Transverse colon (tissue), 4 donors: ENCODE results near the gene TRIM56.

Experiments
- POLR2A ChIP-seq: fragments of 450-650 bp; IDR thresholded peaks from one replicate; pipeline ENCODE4 v1.6.1; 2016; ENCODE audit warnings: antibody characterized with exemption, mild to moderate bottlenecking, moderate library complexity
- POLR2AphosphoS5 ChIP-seq, 3 donors: sonication (generic); formaldehyde crosslinking; IDR thresholded peaks; one replicate each; pipeline ENCODE4 v1.6.1; 2016; ENCODE audit warnings: antibody characterized with exemption in 3 of 3
- TF ChIP-seq, protein P1 (sequence below), 5 experiments: fragments of 200-600 bp in 3 of 5; fragments of 450-650 bp in 2 of 5; sonication (generic) in 3 of 5; IDR thresholded peaks; 1 replicate in 2 of 5; 2 replicates in 3 of 5; pipeline ENCODE4 v1.5.1; 2016 to 2017; ENCODE audit warnings: antibody characterized with exemption in 5 of 5, inconsistent platforms in 3 of 5, mild to moderate bottlenecking in 2 of 5, moderate library complexity in 1 of 5

DNA sequence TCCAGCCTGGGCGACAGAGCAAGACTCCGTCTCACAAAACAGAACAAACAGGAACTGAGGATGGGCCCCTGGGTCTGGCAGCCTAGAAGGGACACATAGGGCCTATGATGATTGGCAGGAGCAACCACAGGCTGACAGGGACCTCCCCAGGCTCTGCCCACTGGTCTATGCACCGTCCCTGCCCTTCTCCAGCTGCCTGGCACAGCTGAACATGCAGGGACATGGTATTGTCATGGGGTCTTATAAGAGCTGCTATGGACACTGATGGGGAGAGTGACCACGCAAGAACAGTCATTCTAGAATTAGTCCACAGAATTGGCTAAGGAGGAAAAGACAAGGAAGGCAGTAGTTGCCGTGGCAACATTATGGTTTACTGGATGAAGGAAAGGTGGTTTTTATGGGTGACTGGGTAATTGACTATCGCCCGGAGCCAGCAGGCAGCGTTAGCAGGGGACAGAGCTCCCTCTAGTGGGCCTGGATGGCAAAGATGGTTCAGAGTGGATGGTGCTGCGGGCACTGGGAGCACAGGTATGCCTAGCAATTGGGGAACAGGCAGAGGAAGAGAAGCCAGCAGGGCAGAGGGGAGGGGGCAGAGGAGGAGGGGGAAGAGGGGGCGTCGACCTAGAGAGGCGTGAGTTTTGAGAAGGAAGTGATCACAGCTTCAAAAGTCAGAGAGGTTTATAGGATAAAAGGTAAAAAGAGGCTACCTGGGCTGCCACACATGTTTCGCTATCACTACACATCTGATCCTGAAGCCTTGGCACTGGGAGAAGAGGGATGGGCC is 7.8 kb upstream of the TRIM56 start:
- TF ChIP-seq, protein P1, sequence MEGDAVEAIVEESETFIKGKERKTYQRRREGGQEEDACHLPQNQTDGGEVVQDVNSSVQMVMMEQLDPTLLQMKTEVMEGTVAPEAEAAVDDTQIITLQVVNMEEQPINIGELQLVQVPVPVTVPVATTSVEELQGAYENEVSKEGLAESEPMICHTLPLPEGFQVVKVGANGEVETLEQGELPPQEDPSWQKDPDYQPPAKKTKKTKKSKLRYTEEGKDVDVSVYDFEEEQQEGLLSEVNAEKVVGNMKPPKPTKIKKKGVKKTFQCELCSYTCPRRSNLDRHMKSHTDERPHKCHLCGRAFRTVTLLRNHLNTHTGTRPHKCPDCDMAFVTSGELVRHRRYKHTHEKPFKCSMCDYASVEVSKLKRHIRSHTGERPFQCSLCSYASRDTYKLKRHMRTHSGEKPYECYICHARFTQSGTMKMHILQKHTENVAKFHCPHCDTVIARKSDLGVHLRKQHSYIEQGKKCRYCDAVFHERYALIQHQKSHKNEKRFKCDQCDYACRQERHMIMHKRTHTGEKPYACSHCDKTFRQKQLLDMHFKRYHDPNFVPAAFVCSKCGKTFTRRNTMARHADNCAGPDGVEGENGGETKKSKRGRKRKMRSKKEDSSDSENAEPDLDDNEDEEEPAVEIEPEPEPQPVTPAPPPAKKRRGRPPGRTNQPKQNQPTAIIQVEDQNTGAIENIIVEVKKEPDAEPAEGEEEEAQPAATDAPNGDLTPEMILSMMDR (IDR thresholded peaks at IDR 0.05), result peak; percentile 81 to 87 (median 84)
- TF ChIP-seq POLR2A (no peak), POLR2AphosphoS5 (IDR thresholded peaks at IDR 0.05) (no peak)
